GM10266 (cell line): Measurements from ENCODE around the gene FADD.

Source experiments
- DNase-seq: peaks from one replicate; pipeline ENCODE4 v3.0.0; 2012; ENCODE audit errors: extremely low spot score
- CTCF ChIP-seq: IDR thresholded peaks from 2 replicates; pipeline ENCODE4 v1.5.1; 2012; ENCODE audit warnings: mild to moderate bottlenecking, low read depth; ENCODE audit not compliant: control insufficient read depth, insufficient read depth; ENCODE audit errors: missing control alignments

The FADD gene

GRCh38 chr11:70250876-70251658, 48.0 kb downstream of the FADD start:
- no peak for TF ChIP-seq CTCF
- DNase-seq, result no peak

- DNase-seq, result no peak
- TF ChIP-seq CTCF, result no peak
Measured at GRCh38 chr11:70251659-70252321, 48.7 kb downstream of the FADD start.

GRCh38 chr11:70252844-70253243, 49.7 kb downstream of the FADD start:
- no peak for DNase-seq
- TF ChIP-seq CTCF, result no peak

GRCh38 chr11:70255477-70256116, 52.5 kb downstream of the FADD start:
- no peak for TF ChIP-seq CTCF
- DNase-seq, result no peak
